ENCODE measurements around the gene EPG5.

DNA sequence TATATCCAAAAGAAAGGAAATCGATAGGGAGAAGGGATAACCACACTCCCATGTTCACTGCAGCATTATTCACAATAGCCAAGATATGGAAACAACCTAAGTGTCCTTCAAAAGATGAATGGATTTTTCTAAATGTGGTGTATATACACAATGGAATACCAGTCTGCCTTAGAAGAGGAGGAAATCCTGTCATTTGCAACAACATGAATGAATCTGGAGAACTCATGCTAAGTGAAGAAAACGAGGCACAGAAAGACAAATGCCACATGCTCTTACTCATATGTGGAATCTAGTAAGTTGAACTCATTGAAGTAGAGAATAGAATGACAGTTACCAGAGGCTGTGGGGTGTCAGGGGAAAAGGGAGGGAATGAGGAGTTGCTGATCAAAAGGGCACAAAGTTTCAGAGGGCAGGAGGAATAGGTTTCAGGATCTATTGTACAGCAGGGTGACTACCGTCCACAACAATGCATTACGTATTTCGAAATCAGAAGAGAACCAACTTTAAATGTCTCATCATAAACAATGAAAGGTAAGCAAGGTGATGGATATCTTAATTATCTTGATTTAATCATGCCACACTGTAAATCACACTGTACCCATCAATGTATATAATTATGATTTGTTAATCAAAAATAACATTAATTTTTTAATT, 95.6 kb downstream of the EPG5 start:
- no peak for TF ChIP-seq POLR2A (IDR thresholded peaks at IDR 0.05)
- TF ChIP-seq, protein P1, sequence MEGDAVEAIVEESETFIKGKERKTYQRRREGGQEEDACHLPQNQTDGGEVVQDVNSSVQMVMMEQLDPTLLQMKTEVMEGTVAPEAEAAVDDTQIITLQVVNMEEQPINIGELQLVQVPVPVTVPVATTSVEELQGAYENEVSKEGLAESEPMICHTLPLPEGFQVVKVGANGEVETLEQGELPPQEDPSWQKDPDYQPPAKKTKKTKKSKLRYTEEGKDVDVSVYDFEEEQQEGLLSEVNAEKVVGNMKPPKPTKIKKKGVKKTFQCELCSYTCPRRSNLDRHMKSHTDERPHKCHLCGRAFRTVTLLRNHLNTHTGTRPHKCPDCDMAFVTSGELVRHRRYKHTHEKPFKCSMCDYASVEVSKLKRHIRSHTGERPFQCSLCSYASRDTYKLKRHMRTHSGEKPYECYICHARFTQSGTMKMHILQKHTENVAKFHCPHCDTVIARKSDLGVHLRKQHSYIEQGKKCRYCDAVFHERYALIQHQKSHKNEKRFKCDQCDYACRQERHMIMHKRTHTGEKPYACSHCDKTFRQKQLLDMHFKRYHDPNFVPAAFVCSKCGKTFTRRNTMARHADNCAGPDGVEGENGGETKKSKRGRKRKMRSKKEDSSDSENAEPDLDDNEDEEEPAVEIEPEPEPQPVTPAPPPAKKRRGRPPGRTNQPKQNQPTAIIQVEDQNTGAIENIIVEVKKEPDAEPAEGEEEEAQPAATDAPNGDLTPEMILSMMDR (IDR thresholded peaks at IDR 0.05), result no peak
